ENCODE results near the gene GLOD5. TPM values are rescaled to one million over a fixed set of nuclear protein-coding genes. Genes with fewer than 3 reads are reported as not detected.
A peak's percentile ranks its signal among the peaks of the same experiment; 100 is the strongest.
"Not testable (repeated sequence)": the region's sequence is repeated elsewhere in the genome, so short reads cannot be mapped to it uniquely, and the experiment has no call there.

GLOD5 gene
- polyA plus RNA-seq, 3 donors from 2014 or later, result not detected

DNA sequence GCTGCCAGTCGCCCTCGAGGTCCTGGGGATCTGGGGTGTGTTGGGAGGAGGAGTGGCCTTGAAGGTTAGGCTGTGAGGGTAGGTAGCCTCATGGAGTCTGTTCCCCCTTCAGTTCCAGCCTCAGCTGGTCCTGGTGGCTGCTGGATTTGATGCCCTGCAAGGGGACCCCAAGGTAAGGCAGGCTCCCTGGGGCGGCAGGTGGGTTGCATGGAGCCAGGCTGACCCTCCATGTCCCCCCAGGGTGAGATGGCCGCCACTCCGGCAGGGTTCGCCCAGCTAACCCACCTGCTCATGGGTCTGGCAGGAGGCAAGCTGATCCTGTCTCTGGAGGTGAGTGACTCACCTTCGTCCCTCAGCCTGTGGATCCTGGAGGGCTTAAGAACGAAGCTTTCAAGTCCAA is 53.2 kb downstream of the GLOD5 start:
- peaks cover 0 to 1% (median 0%) of the 10 kb centered on the region in 3 donors for H3K36me3 Mint-ChIP-seq
- no peaks in the 10 kb centered on the region for H3K9me3 Mint-ChIP-seq
- H3K27me3 Mint-ChIP-seq (ENCODE audit: low read depth in 3 of 3), result peaks cover under 1 to 7% (median 1%) of the 10 kb centered on the region in 3 donors
- no peak overlapping the region for H3K4me3 Mint-ChIP-seq
- no peak overlapping the region for H3K27ac Mint-ChIP-seq
- peaks cover 0 to 5% of the 10 kb centered on the region in 2 donors for H3K4me1 Mint-ChIP-seq
- DNase-seq, result no peak

- peaks cover 2 to 7% (median 2%) of the 10 kb centered on the region in 3 donors for H3K27me3 Mint-ChIP-seq (ENCODE audit: low read depth in 3 of 3)
- H3K27ac Mint-ChIP-seq, result no peak overlapping the region
- H3K4me3 Mint-ChIP-seq, result no peak overlapping the region
- H3K9me3 Mint-ChIP-seq, result no peaks in the 10 kb centered on the region
- H3K36me3 Mint-ChIP-seq, result peaks cover 0 to 5% (median 0%) of the 10 kb centered on the region in 3 donors
- DNase-seq, result no peak
- peaks cover 0 to 5% of the 10 kb centered on the region in 2 donors for H3K4me1 Mint-ChIP-seq
These were observed 53.7 kb downstream of the GLOD5 start for GRCh38 chrX:48815266-48815665.

DNA sequence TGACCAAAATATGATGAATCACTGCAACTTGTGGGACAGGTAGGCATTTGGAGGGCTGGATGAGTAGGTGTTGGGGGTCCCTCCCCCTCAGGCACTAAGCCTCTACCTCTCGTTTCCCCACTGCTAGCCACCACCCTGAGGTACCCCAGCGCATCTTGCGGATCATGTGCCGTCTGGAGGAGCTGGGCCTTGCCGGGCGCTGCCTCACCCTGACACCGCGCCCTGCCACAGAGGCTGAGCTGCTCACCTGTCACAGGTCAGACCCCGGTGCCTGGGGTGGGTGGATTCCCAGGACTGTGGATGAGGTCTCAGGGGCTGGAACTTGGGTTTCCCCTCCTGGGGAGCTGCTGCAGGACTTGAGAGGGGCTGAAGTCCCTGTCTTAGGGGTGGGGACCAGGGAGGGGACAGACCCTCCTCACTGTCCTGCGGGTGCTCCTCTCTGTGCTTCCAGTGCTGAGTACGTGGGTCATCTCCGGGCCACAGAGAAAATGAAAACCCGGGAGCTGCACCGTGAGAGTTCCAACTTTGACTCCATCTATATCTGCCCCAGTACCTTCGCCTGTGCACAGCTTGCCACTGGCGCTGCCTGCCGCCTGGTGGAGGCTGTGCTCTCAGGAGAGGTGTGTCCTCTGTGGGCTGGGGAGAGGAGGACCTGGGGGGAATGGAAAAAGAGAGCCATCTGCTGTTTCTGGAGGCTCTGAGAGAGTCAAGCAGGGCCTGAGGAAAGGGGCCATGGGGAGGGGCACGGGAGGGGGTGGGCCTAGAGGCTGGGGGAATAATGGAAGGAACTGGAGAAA is 54.7 kb downstream of the GLOD5 start:
- DNase-seq, result no peak
- Mint-ChIP-seq H3K9me3 (no peaks in the 10 kb centered on the region), H3K4me3 (no peak overlapping the region), H3K36me3 (peaks cover 0 to 5% (median 0%) of the 10 kb centered on the region in 3 donors), H3K27me3 (ENCODE audit: low read depth in 3 of 3) (peaks cover 2 to 7% (median 2%) of the 10 kb centered on the region in 3 donors), H3K27ac (no peak overlapping the region), H3K4me1 (peaks cover 0 to 5% of the 10 kb centered on the region in 2 donors)

DNA sequence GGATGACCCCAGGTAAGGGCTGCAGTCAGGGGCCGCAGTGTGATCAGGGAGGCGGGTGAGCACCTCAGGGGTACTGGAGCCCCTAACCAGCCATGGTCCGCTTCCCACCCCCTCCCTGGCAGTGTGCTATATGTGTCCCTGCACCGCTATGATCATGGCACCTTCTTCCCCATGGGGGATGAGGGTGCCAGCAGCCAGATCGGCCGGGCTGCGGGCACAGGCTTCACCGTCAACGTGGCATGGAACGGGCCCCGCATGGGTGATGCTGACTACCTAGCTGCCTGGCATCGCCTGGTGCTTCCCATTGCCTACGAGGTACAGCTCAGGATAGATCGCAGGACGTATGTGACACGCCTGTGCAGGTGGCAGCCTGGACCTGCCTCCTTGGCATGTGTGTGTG is 56.6 kb downstream of the GLOD5 start:
- peaks cover 0 to 5% (median 0%) of the 10 kb centered on the region in 3 donors for H3K36me3 Mint-ChIP-seq
- peaks cover 0 to 5% of the 10 kb centered on the region in 2 donors for H3K4me1 Mint-ChIP-seq
- no peak for DNase-seq
- H3K9me3 Mint-ChIP-seq, result no peaks in the 10 kb centered on the region
- no peak overlapping the region for H3K27ac Mint-ChIP-seq
- H3K27me3 Mint-ChIP-seq (ENCODE audit: low read depth in 3 of 3), result peaks cover 0 to 2% (median 2%) of the 10 kb centered on the region in 3 donors
- H3K4me3 Mint-ChIP-seq, result no peak overlapping the region

DNA sequence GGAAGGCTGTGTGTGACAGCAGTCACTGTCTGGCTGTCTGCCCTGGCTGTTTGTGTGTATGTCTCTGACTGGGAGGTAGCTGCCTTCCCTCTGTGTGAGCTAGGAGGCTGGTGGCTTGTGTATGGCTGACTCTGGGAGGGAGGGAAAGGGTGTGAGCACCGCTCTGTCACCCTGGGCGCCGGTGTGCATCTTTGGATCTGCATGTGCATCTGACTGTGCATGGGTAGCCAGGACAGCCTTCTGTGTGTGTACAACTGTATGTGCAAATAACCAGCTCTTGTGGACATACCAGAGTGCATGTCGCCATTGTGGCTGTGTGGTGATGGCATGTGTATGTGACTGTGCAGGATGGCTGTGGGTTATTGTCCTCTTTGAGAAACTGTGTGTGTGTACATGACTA is 57.3 kb downstream of the GLOD5 start:
- H3K4me3 Mint-ChIP-seq, result no peak overlapping the region
- peaks cover 0 to 2% of the 10 kb centered on the region in 2 donors for H3K4me1 Mint-ChIP-seq
- peaks cover 0 to 2% (median 2%) of the 10 kb centered on the region in 3 donors for H3K27me3 Mint-ChIP-seq (ENCODE audit: low read depth in 3 of 3)
- peaks cover 0 to 5% (median 0%) of the 10 kb centered on the region in 3 donors for H3K36me3 Mint-ChIP-seq
- no peaks in the 10 kb centered on the region for H3K9me3 Mint-ChIP-seq
- H3K27ac Mint-ChIP-seq, result peak overlapping the region in 1 of 6 donors; percentile 4
- DNase-seq, result no peak

DNA sequence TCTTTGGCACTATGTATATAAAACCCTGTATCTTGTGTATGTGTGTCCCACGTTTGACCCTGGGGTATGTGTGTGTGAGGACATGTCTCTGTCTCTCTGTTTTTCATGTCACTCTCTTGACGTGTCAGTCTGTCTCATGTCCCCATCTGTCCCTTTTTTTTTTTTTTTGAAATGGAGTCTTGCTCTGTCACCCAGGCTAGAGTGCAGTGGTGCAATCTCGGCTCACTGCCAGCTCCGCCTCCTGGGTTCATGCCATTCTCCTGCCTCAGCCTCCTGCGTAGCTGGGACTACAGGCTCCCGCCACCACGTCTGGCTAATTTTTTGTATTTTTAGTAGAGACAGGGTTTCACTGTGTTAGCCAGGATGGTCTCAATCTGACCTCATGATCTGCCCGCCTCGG is 57.8 kb downstream of the GLOD5 start:
- peak overlapping the region in 1 of 6 donors; percentile 4 for H3K27ac Mint-ChIP-seq
- H3K4me1 Mint-ChIP-seq, result not testable (repeated sequence)

DNA sequence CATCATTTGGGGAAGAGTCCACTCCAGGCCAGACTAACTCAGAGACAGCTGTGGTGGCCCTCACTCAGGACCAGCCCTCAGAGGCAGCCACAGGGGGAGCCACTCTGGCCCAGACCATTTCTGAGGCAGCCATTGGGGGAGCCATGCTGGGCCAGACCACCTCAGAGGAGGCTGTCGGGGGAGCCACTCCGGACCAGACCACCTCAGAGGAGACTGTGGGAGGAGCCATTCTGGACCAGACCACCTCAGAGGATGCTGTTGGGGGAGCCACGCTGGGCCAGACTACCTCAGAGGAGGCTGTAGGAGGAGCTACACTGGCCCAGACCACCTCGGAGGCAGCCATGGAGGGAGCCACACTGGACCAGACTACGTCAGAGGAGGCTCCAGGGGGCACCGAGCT is 61.5 kb downstream of the GLOD5 start:
- H3K27ac Mint-ChIP-seq, result no peak overlapping the region
- DNase-seq, result no peak
- H3K27me3 Mint-ChIP-seq (ENCODE audit: low read depth in 3 of 3), result peaks cover 0 to 4% (median 2%) of the 10 kb centered on the region in 3 donors
- no peaks in the 10 kb centered on the region for H3K9me3 Mint-ChIP-seq
- H3K4me1 Mint-ChIP-seq, result peaks cover 0 to 5% of the 10 kb centered on the region in 2 donors
- H3K4me3 Mint-ChIP-seq, result no peak overlapping the region
- H3K36me3 Mint-ChIP-seq, result peaks cover 0 to 9% (median 0%) of the 10 kb centered on the region in 3 donors

More for the DNA sequence above, 57.8 kb downstream of the GLOD5 start:
- H3K9me3 Mint-ChIP-seq; H3K4me3 Mint-ChIP-seq; H3K36me3 Mint-ChIP-seq; DNase-seq; H3K27me3 Mint-ChIP-seq (ENCODE audit: low read depth in 3 of 3): not testable (repeated sequence)

Other genes with a start within 250 kb of the GLOD5 start
- gene EBP, start 239.9 kb upstream of the GLOD5 start, polyA plus RNA-seq, result 100 to 1,000 TPM; 184 to 314 (median 233) TPM
- 10 to 100 TPM; 20.0 to 34.9 (median 30.6) TPM for gene TBC1D25, start 222.0 kb upstream of the GLOD5 start, polyA plus RNA-seq
- gene RBM3, start 187.3 kb upstream of the GLOD5 start, polyA plus RNA-seq, result 100 to 1,000 TPM; 251 to 286 (median 252) TPM
- 10 to 100 TPM; 67.1 to 78.1 (median 75.4) TPM for gene WDR13, start 164.3 kb upstream of the GLOD5 start, polyA plus RNA-seq
- gene WAS, start 77.9 kb upstream of the GLOD5 start, polyA plus RNA-seq, result 10 to 100 TPM; 15.2 to 43.0 (median 18.3) TPM
- 10 to 100 TPM; 13.0 to 18.5 (median 16.4) TPM for gene SUV39H1, start 65.0 kb upstream of the GLOD5 start, polyA plus RNA-seq
- gene GATA1, start 24.8 kb downstream of the GLOD5 start, polyA plus RNA-seq, result under 1 TPM in 1 of 3 donors, not detected in 2; 0.28 TPM
- gene HDAC6, start 40.3 kb downstream of the GLOD5 start, polyA plus RNA-seq, result 10 to 100 TPM; 13.2 to 22.9 (median 13.5) TPM
- not detected for gene ERAS, start 64.8 kb downstream of the GLOD5 start, polyA plus RNA-seq
- gene PCSK1N, start 73.9 kb downstream of the GLOD5 start, polyA plus RNA-seq, result under 1 TPM in 2 of 3 donors, not detected in 1; 0.20 to 0.32 TPM
- 10 to 100 TPM; 76.0 to 88.2 (median 85.3) TPM for gene TIMM17B, start 136.0 kb downstream of the GLOD5 start, polyA plus RNA-seq
- 100 to 1,000 TPM in 2 of 3 donors, 10 to 100 TPM in 1; 92.6 to 118 (median 108) TPM for gene PQBP1, start 136.2 kb downstream of the GLOD5 start, polyA plus RNA-seq
- gene SLC35A2, start 149.9 kb downstream of the GLOD5 start, polyA plus RNA-seq, result 10 to 100 TPM; 17.0 to 20.6 (median 20.2) TPM
- 100 to 1,000 TPM in 2 of 3 donors, 10 to 100 TPM in 1; 86.0 to 158 (median 146) TPM for gene PIM2, start 157.3 kb downstream of the GLOD5 start, polyA plus RNA-seq
- gene OTUD5, start 195.9 kb downstream of the GLOD5 start, polyA plus RNA-seq, result 10 to 100 TPM; 25.2 to 35.5 (median 26.7) TPM
- gene KCND1, start 210.1 kb downstream of the GLOD5 start, polyA plus RNA-seq, result under 1 TPM in 1 of 3 donors, not detected in 2; 0.12 TPM
- gene GRIPAP1, start 240.5 kb downstream of the GLOD5 start, polyA plus RNA-seq, result 10 to 100 TPM in 1 of 3 donors, 1 to 10 TPM in 1, under 1 TPM in 1; 0.62 to 19.8 (median 7.7) TPM

All from immature natural killer cell (primary cell).